NCI-H748 treated with DMSO at 0.1 percent for 48 hours (cell line): ENCODE data around the gene NOC2L.
"Not testable (repeated sequence)": the region's sequence is repeated elsewhere in the genome, so short reads cannot be mapped to it uniquely, and the experiment has no call there.

Source experiments
- DNase-seq: peaks from one replicate; lab custom pipeline; 2025; lab: John Stamatoyannopoulos, UW

NOC2L gene

GRCh38 chr1:958823-959730 lies at the start of gene NOC2L:
NOC2L (minus strand) TSS chr1:959256; CDS start chr1:959240, 16 bp downstream.
- peak; percentile 20 for DNase-seq

- no peak for DNase-seq
These were observed 47.5 kb upstream of the NOC2L start for GRCh38 chr1:1006305-1007159.

- no peak for DNase-seq
These were observed 46.8 kb upstream of the NOC2L start for GRCh38 chr1:1005774-1006304.

GRCh38 chr1:1004780-1005697 lies 46.0 kb upstream of the NOC2L start:
- DNase-seq = no peak

GRCh38 chr1:1004420-1004779 lies 45.3 kb upstream of the NOC2L start:
- no peak for DNase-seq

GRCh38 chr1:1003618-1004419 lies 44.8 kb upstream of the NOC2L start:
- DNase-seq = no peak

- DNase-seq = no peak
These were observed 42.2 kb upstream of the NOC2L start for GRCh38 chr1:1001057-1001783.

GRCh38 chr1:1000357-1001056 lies 41.5 kb upstream of the NOC2L start:
- no peak for DNase-seq

- DNase-seq = peak; percentile 61
These were observed 40.8 kb upstream of the NOC2L start, which contains the start of gene HES4 for GRCh38 chr1:999725-1000356. HES4 (minus strand) TSS chr1:1000097; CDS start chr1:999973, 124 bp downstream.

- DNase-seq = peak; percentile 19
These were observed 40.1 kb upstream of the NOC2L start for GRCh38 chr1:998995-999724.

- no peak for DNase-seq
These were observed 39.6 kb upstream of the NOC2L start for GRCh38 chr1:998745-998994.

- no peak for DNase-seq
These were observed 39.1 kb upstream of the NOC2L start for GRCh38 chr1:997993-998744.

- no peak for DNase-seq
These were observed 38.6 kb upstream of the NOC2L start for GRCh38 chr1:997713-997992.

- no peak for DNase-seq
These were observed 38.0 kb upstream of the NOC2L start for GRCh38 chr1:996851-997712.

GRCh38 chr1:995665-996633 lies 36.9 kb upstream of the NOC2L start:
- no peak for DNase-seq

GRCh38 chr1:994546-994945 lies 35.5 kb upstream of the NOC2L start:
- DNase-seq = not testable (repeated sequence)
